Measurements from ENCODE around the gene FBXO40.
"Not testable (repeated sequence)": the region's sequence is repeated elsewhere in the genome, so short reads cannot be mapped to it uniquely, and the experiment has no call there.

The FBXO40 gene

GRCh38 chr3:121581691-121582090, 11.5 kb upstream of the FBXO40 start:
- H3K4me1 ChIP-seq (ENCODE audit: control insufficient read depth, insufficient read depth, low read length): no peaks in the 10 kb centered on the region
- H3K27me3 ChIP-seq (replicated peaks; ENCODE audit: control insufficient read depth, insufficient read depth, low read length): peaks cover 6% of the 10 kb centered on the region
- H3K9ac ChIP-seq (ENCODE audit: low read length): no peak overlapping the region
- no peak overlapping the region for H3K4me3 ChIP-seq (ENCODE audit: low read length)
- no peaks in the 10 kb centered on the region for H3K36me3 ChIP-seq (ENCODE audit: control insufficient read depth, insufficient read depth, low read length, severe bottlenecking)
- no peaks in the 10 kb centered on the region for H3K9me3 ChIP-seq (ENCODE audit: control insufficient read depth, low read length)
- DNase-seq (ENCODE audit: low read depth): no peak

- Histone ChIP-seq H3K4me1 (ENCODE audit: control insufficient read depth, insufficient read depth, low read length) (no peaks in the 10 kb centered on the region), H3K9me3 (ENCODE audit: control insufficient read depth, low read length) (no peaks in the 10 kb centered on the region), H3K9ac (ENCODE audit: low read length) (no peak overlapping the region), H3K36me3 (ENCODE audit: control insufficient read depth, insufficient read depth, low read length, severe bottlenecking) (no peaks in the 10 kb centered on the region), H3K27me3 (replicated peaks; ENCODE audit: control insufficient read depth, insufficient read depth, low read length) (peaks cover 6% of the 10 kb centered on the region), H3K4me3 (ENCODE audit: low read length) (no peak overlapping the region)
- DNase-seq (ENCODE audit: low read depth): no peak
These were observed 8.8 kb upstream of the FBXO40 start for GRCh38 chr3:121584418-121584817.

- not testable (repeated sequence) for H3K9me3 ChIP-seq (ENCODE audit: control insufficient read depth, low read length); H3K4me3 ChIP-seq (ENCODE audit: low read length); H3K9ac ChIP-seq (ENCODE audit: low read length); H3K36me3 ChIP-seq (ENCODE audit: control insufficient read depth, insufficient read depth, low read length, severe bottlenecking); H3K4me1 ChIP-seq (ENCODE audit: control insufficient read depth, insufficient read depth, low read length); DNase-seq (ENCODE audit: low read depth); H3K27me3 ChIP-seq (replicated peaks; ENCODE audit: control insufficient read depth, insufficient read depth, low read length)
These were observed 627 bp downstream of the FBXO40 start for GRCh38 chr3:121593806-121594205.

- H3K4me1 ChIP-seq (ENCODE audit: control insufficient read depth, insufficient read depth, low read length): no peaks in the 10 kb centered on the region
- no peak for DNase-seq (ENCODE audit: low read depth)
- no peaks in the 10 kb centered on the region for H3K36me3 ChIP-seq (ENCODE audit: control insufficient read depth, insufficient read depth, low read length, severe bottlenecking)
- H3K27me3 ChIP-seq (replicated peaks; ENCODE audit: control insufficient read depth, insufficient read depth, low read length): peaks cover 8% of the 10 kb centered on the region
- H3K9me3 ChIP-seq (ENCODE audit: control insufficient read depth, low read length): no peaks in the 10 kb centered on the region
- no peak overlapping the region for H3K9ac ChIP-seq (ENCODE audit: low read length)
- no peak overlapping the region for H3K4me3 ChIP-seq (ENCODE audit: low read length)
These were observed 1.7 kb downstream of the FBXO40 start for GRCh38 chr3:121594850-121595249.

GRCh38 chr3:121595765-121596406, 2.7 kb downstream of the FBXO40 start:
- Histone ChIP-seq H3K4me3 (ENCODE audit: low read length) (no peak overlapping the region), H3K9ac (ENCODE audit: low read length) (no peak overlapping the region), H3K36me3 (ENCODE audit: control insufficient read depth, insufficient read depth, low read length, severe bottlenecking) (no peaks in the 10 kb centered on the region), H3K4me1 (ENCODE audit: control insufficient read depth, insufficient read depth, low read length) (no peaks in the 10 kb centered on the region), H3K27me3 (replicated peaks; ENCODE audit: control insufficient read depth, insufficient read depth, low read length) (peaks cover 5% of the 10 kb centered on the region), H3K9me3 (ENCODE audit: control insufficient read depth, low read length) (no peaks in the 10 kb centered on the region)
- no peak for DNase-seq (ENCODE audit: low read depth)

GRCh38 chr3:121598564-121598963, 5.4 kb downstream of the FBXO40 start:
- H3K9me3 ChIP-seq (ENCODE audit: control insufficient read depth, low read length): no peaks in the 10 kb centered on the region
- no peak overlapping the region for H3K4me3 ChIP-seq (ENCODE audit: low read length)
- no peaks in the 10 kb centered on the region for H3K36me3 ChIP-seq (ENCODE audit: control insufficient read depth, insufficient read depth, low read length, severe bottlenecking)
- DNase-seq (ENCODE audit: low read depth): no peak
- no peaks in the 10 kb centered on the region for H3K4me1 ChIP-seq (ENCODE audit: control insufficient read depth, insufficient read depth, low read length)
- no peak overlapping the region for H3K9ac ChIP-seq (ENCODE audit: low read length)
- peaks cover 2% of the 10 kb centered on the region for H3K27me3 ChIP-seq (replicated peaks; ENCODE audit: control insufficient read depth, insufficient read depth, low read length)

- H3K4me3 ChIP-seq (ENCODE audit: low read length); H3K9ac ChIP-seq (ENCODE audit: low read length); H3K36me3 ChIP-seq (ENCODE audit: control insufficient read depth, insufficient read depth, low read length, severe bottlenecking); H3K9me3 ChIP-seq (ENCODE audit: control insufficient read depth, low read length); H3K4me1 ChIP-seq (ENCODE audit: control insufficient read depth, insufficient read depth, low read length); DNase-seq (ENCODE audit: low read depth); H3K27me3 ChIP-seq (replicated peaks; ENCODE audit: control insufficient read depth, insufficient read depth, low read length): not testable (repeated sequence)
These were observed 6.7 kb downstream of the FBXO40 start for GRCh38 chr3:121599900-121600299.

GRCh38 chr3:121601212-121601812, 8.1 kb downstream of the FBXO40 start:
- Histone ChIP-seq H3K4me3 (ENCODE audit: low read length) (no peak overlapping the region), H3K36me3 (ENCODE audit: control insufficient read depth, insufficient read depth, low read length, severe bottlenecking) (no peaks in the 10 kb centered on the region), H3K9ac (ENCODE audit: low read length) (no peak overlapping the region), H3K27me3 (replicated peaks; ENCODE audit: control insufficient read depth, insufficient read depth, low read length) (peaks cover 2% of the 10 kb centered on the region), H3K4me1 (ENCODE audit: control insufficient read depth, insufficient read depth, low read length) (no peaks in the 10 kb centered on the region), H3K9me3 (ENCODE audit: control insufficient read depth, low read length) (no peaks in the 10 kb centered on the region)
- no peak for DNase-seq (ENCODE audit: low read depth)

GRCh38 chr3:121604759-121605158, 11.6 kb downstream of the FBXO40 start:
- no peak overlapping the region for H3K9ac ChIP-seq (ENCODE audit: low read length)
- no peaks in the 10 kb centered on the region for H3K4me1 ChIP-seq (ENCODE audit: control insufficient read depth, insufficient read depth, low read length)
- no peaks in the 10 kb centered on the region for H3K9me3 ChIP-seq (ENCODE audit: control insufficient read depth, low read length)
- H3K4me3 ChIP-seq (ENCODE audit: low read length): no peak overlapping the region
- H3K27me3 ChIP-seq (replicated peaks; ENCODE audit: control insufficient read depth, insufficient read depth, low read length): peaks cover 2% of the 10 kb centered on the region
- H3K36me3 ChIP-seq (ENCODE audit: control insufficient read depth, insufficient read depth, low read length, severe bottlenecking): no peaks in the 10 kb centered on the region
- DNase-seq (ENCODE audit: low read depth): no peak

- Histone ChIP-seq H3K9me3 (ENCODE audit: control insufficient read depth, low read length) (no peaks in the 10 kb centered on the region), H3K27me3 (replicated peaks; ENCODE audit: control insufficient read depth, insufficient read depth, low read length) (peaks cover 2% of the 10 kb centered on the region), H3K36me3 (ENCODE audit: control insufficient read depth, insufficient read depth, low read length, severe bottlenecking) (no peaks in the 10 kb centered on the region), H3K4me1 (ENCODE audit: control insufficient read depth, insufficient read depth, low read length) (no peaks in the 10 kb centered on the region), H3K4me3 (ENCODE audit: low read length) (no peak overlapping the region), H3K9ac (ENCODE audit: low read length) (no peak overlapping the region)
- no peak for DNase-seq (ENCODE audit: low read depth)
These were observed 12.9 kb downstream of the FBXO40 start for GRCh38 chr3:121606106-121606505.

GRCh38 chr3:121619691-121620090, 26.5 kb downstream of the FBXO40 start:
- Histone ChIP-seq H3K4me3 (ENCODE audit: low read length) (no peak overlapping the region), H3K27me3 (replicated peaks; ENCODE audit: control insufficient read depth, insufficient read depth, low read length) (no peaks in the 10 kb centered on the region), H3K9ac (ENCODE audit: low read length) (no peak overlapping the region), H3K9me3 (ENCODE audit: control insufficient read depth, low read length) (no peaks in the 10 kb centered on the region), H3K4me1 (ENCODE audit: control insufficient read depth, insufficient read depth, low read length) (no peaks in the 10 kb centered on the region), H3K36me3 (ENCODE audit: control insufficient read depth, insufficient read depth, low read length, severe bottlenecking) (no peaks in the 10 kb centered on the region)
- peak; percentile 18 for DNase-seq (ENCODE audit: low read depth)

GRCh38 chr3:121621491-121621890, 28.3 kb downstream of the FBXO40 start:
- H3K4me1 ChIP-seq (ENCODE audit: control insufficient read depth, insufficient read depth, low read length): no peaks in the 10 kb centered on the region
- no peak for DNase-seq (ENCODE audit: low read depth)
- H3K36me3 ChIP-seq (ENCODE audit: control insufficient read depth, insufficient read depth, low read length, severe bottlenecking): no peaks in the 10 kb centered on the region
- no peak overlapping the region for H3K9ac ChIP-seq (ENCODE audit: low read length)
- no peaks in the 10 kb centered on the region for H3K9me3 ChIP-seq (ENCODE audit: control insufficient read depth, low read length)
- no peaks in the 10 kb centered on the region for H3K27me3 ChIP-seq (replicated peaks; ENCODE audit: control insufficient read depth, insufficient read depth, low read length)
- no peak overlapping the region for H3K4me3 ChIP-seq (ENCODE audit: low read length)

Data from adipocyte (in vitro differentiated cells).